Neuron (in vitro differentiated cells): ENCODE data around the gene DNAH7.

Experiments
- H2AFZ ChIP-seq: one replicate; pipeline ENCODE4 v1.6.1; 2013; ENCODE audit warnings: low read depth, mild to moderate bottlenecking, inconsistent platforms, low read length, moderate library complexity
- H3K27me3 ChIP-seq: one replicate; pipeline ENCODE4 v1.6.1; 2013; ENCODE audit warnings: low read length; ENCODE audit not compliant: insufficient read depth
- H3K36me3 ChIP-seq: one replicate; pipeline ENCODE4 v1.6.1; 2013; ENCODE audit warnings: low read length; ENCODE audit not compliant: insufficient read depth
- H3K4me1 ChIP-seq: one replicate; pipeline ENCODE4 v1.6.1; 2013; ENCODE audit warnings: low read length; ENCODE audit not compliant: insufficient read depth
- H3K4me3 ChIP-seq: 2 replicates; pipeline ENCODE4 v1.5.1; 2013; ENCODE audit warnings: mild to moderate bottlenecking, low read length, moderate library complexity
- H3K9me3 ChIP-seq: one replicate; pipeline ENCODE4 v1.6.1; 2013; ENCODE audit warnings: low read length

Gene DNAH7

GRCh38 chr2:195995499-195995898 is 73.1 kb downstream of the DNAH7 start:
- Histone ChIP-seq H3K27me3 (no peaks in the 10 kb centered on the region), H3K4me1 (peaks cover 3% of the 10 kb centered on the region), H2AFZ (no peak overlapping the region), H3K36me3 (no peaks in the 10 kb centered on the region), H3K9me3 (no peaks in the 10 kb centered on the region), H3K4me3 (no peak overlapping the region)

- Histone ChIP-seq H3K4me1 (no peaks in the 10 kb centered on the region), H3K4me3 (no peak overlapping the region), H3K36me3 (no peaks in the 10 kb centered on the region), H3K9me3 (no peaks in the 10 kb centered on the region), H2AFZ (no peak overlapping the region), H3K27me3 (no peaks in the 10 kb centered on the region)
These were observed 75.0 kb downstream of the DNAH7 start for GRCh38 chr2:195993623-195994022.

- Histone ChIP-seq H3K36me3 (no peaks in the 10 kb centered on the region), H3K9me3 (no peaks in the 10 kb centered on the region), H3K4me3 (no peak overlapping the region), H2AFZ (no peak overlapping the region), H3K27me3 (no peaks in the 10 kb centered on the region), H3K4me1 (peaks cover 8% of the 10 kb centered on the region)
These were observed 82.9 kb downstream of the DNAH7 start for GRCh38 chr2:195985741-195986140.

- H3K4me1 ChIP-seq = peaks cover 8% of the 10 kb centered on the region
- H3K27me3 ChIP-seq = no peaks in the 10 kb centered on the region
- no peak overlapping the region for H2AFZ ChIP-seq
- H3K9me3 ChIP-seq = no peaks in the 10 kb centered on the region
- H3K36me3 ChIP-seq = no peaks in the 10 kb centered on the region
- no peak overlapping the region for H3K4me3 ChIP-seq
These were observed 83.5 kb downstream of the DNAH7 start for GRCh38 chr2:195984923-195985726.

- Histone ChIP-seq H3K36me3 (no peaks in the 10 kb centered on the region), H3K4me1 (no peaks in the 10 kb centered on the region), H3K9me3 (no peaks in the 10 kb centered on the region), H3K4me3 (no peak overlapping the region), H2AFZ (no peak overlapping the region), H3K27me3 (no peaks in the 10 kb centered on the region)
These were observed 101.3 kb downstream of the DNAH7 start for GRCh38 chr2:195967336-195967735.

- Histone ChIP-seq H3K36me3 (no peaks in the 10 kb centered on the region), H3K27me3 (no peaks in the 10 kb centered on the region), H3K4me3 (no peak overlapping the region), H2AFZ (no peak overlapping the region), H3K9me3 (no peaks in the 10 kb centered on the region), H3K4me1 (no peaks in the 10 kb centered on the region)
These were observed 106.8 kb downstream of the DNAH7 start for GRCh38 chr2:195961873-195962272.

- Histone ChIP-seq H3K4me3 (no peak overlapping the region), H2AFZ (no peak overlapping the region), H3K4me1 (no peaks in the 10 kb centered on the region), H3K36me3 (no peaks in the 10 kb centered on the region), H3K27me3 (no peaks in the 10 kb centered on the region), H3K9me3 (no peaks in the 10 kb centered on the region)
These were observed 109.3 kb downstream of the DNAH7 start for GRCh38 chr2:195959341-195959740.

GRCh38 chr2:195956725-195957124 is 111.9 kb downstream of the DNAH7 start:
- Histone ChIP-seq H2AFZ (no peak overlapping the region), H3K4me1 (no peaks in the 10 kb centered on the region), H3K9me3 (no peaks in the 10 kb centered on the region), H3K36me3 (no peaks in the 10 kb centered on the region), H3K4me3 (no peak overlapping the region), H3K27me3 (no peaks in the 10 kb centered on the region)

GRCh38 chr2:195945056-195945455 is 123.6 kb downstream of the DNAH7 start:
- Histone ChIP-seq H3K9me3 (no peaks in the 10 kb centered on the region), H3K4me3 (no peak overlapping the region), H3K4me1 (no peaks in the 10 kb centered on the region), H2AFZ (no peak overlapping the region), H3K36me3 (no peaks in the 10 kb centered on the region), H3K27me3 (no peaks in the 10 kb centered on the region)

- Histone ChIP-seq H3K4me3 (no peak overlapping the region), H3K9me3 (no peaks in the 10 kb centered on the region), H3K4me1 (no peaks in the 10 kb centered on the region), H3K27me3 (no peaks in the 10 kb centered on the region), H2AFZ (no peak overlapping the region), H3K36me3 (no peaks in the 10 kb centered on the region)
These were observed 131.5 kb downstream of the DNAH7 start for GRCh38 chr2:195937176-195937575.

- no peaks in the 10 kb centered on the region for H3K4me1 ChIP-seq
- no peaks in the 10 kb centered on the region for H3K27me3 ChIP-seq
- no peaks in the 10 kb centered on the region for H3K9me3 ChIP-seq
- no peak overlapping the region for H2AFZ ChIP-seq
- no peak overlapping the region for H3K4me3 ChIP-seq
- no peaks in the 10 kb centered on the region for H3K36me3 ChIP-seq
These were observed 134.2 kb downstream of the DNAH7 start for GRCh38 chr2:195934484-195934883.

- no peaks in the 10 kb centered on the region for H3K9me3 ChIP-seq
- H3K27me3 ChIP-seq = no peaks in the 10 kb centered on the region
- no peak overlapping the region for H3K4me3 ChIP-seq
- no peak overlapping the region for H2AFZ ChIP-seq
- no peaks in the 10 kb centered on the region for H3K4me1 ChIP-seq
- H3K36me3 ChIP-seq = no peaks in the 10 kb centered on the region
These were observed 139.1 kb downstream of the DNAH7 start for GRCh38 chr2:195929531-195929930.

- Histone ChIP-seq H3K36me3 (no peaks in the 10 kb centered on the region), H3K4me3 (no peak overlapping the region), H3K9me3 (peaks cover 2% of the 10 kb centered on the region), H3K4me1 (no peaks in the 10 kb centered on the region), H2AFZ (no peak overlapping the region), H3K27me3 (no peaks in the 10 kb centered on the region)
These were observed 143.5 kb downstream of the DNAH7 start for GRCh38 chr2:195925120-195925519.

GRCh38 chr2:195923889-195924288 is 144.7 kb downstream of the DNAH7 start:
- Histone ChIP-seq H3K4me3 (no peak overlapping the region), H2AFZ (no peak overlapping the region), H3K4me1 (no peaks in the 10 kb centered on the region), H3K9me3 (peaks cover 2% of the 10 kb centered on the region), H3K36me3 (no peaks in the 10 kb centered on the region), H3K27me3 (no peaks in the 10 kb centered on the region)
